ENCODE data around the gene GRIK4.
A peak's percentile ranks its signal among the peaks of the same experiment; 100 is the strongest.

Gene GRIK4

DNA sequence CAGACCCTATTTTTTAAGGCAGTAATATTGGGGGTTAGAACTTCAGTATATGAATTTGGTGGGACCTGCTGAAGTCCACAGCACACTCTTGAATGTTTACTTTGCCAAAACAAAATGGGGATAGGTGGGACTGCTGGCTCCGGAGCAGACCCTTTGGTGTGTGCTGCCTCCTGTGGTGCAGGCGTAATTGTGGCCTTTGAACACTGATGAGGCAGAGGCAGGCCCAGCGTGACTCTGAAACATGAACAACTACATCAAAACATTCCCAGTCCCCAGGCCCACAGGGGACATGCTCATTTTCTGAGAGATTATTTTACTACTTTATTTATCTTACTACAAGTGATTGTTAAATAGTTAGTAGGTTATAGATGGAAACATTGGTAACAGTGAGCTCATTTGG is 287.3 kb downstream of the GRIK4 start:
- no peak for DNase-seq

- no peak for DNase-seq
Measured at GRCh38 chr11:120800206-120800605, 288.7 kb downstream of the GRIK4 start.

DNA sequence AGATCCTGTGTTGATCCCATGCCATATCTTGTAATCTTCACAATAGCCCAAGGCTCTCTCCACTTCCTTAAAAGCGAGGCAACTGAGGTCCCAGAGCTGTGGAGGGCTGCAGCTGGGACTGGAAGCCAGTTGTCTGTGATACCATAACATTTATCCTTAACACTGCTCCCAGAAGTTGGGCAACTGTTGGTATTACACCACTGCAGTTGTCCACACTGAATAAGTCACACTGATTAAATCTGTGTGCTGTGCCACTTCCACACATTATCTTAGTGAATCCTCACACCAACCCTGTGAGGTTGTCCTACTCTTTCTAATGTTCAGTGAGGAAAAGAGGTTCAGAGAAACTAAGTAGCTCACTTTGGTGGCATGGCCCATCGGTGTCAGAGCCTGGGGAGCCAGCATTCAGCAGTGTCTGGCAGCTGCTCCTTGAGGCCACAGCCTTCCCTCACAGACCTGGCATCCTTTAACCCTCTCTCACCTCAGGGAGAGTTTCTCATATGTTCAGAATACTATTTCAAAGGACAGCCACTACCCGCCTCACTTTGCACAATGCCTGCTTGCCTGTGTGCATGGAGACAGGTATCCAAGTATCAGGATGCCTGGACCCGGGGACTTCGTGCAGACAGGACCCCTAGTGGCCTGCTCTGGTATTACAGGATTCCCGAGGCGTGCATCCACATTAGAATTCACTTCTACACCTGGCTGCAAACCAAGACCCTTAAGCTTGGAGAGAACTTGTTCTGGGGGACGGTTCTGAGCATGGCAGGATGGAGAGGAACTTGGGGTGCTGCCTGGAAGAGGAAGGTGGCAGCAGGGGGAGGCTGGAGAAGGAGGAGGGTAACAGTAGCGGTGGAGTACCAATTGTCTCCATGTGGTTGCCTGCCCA is 290.5 kb downstream of the GRIK4 start:
- peak; percentile 59 for DNase-seq

- DNase-seq, result no peak
Measured at GRCh38 chr11:120805960-120806555, 294.5 kb downstream of the GRIK4 start.

DNA sequence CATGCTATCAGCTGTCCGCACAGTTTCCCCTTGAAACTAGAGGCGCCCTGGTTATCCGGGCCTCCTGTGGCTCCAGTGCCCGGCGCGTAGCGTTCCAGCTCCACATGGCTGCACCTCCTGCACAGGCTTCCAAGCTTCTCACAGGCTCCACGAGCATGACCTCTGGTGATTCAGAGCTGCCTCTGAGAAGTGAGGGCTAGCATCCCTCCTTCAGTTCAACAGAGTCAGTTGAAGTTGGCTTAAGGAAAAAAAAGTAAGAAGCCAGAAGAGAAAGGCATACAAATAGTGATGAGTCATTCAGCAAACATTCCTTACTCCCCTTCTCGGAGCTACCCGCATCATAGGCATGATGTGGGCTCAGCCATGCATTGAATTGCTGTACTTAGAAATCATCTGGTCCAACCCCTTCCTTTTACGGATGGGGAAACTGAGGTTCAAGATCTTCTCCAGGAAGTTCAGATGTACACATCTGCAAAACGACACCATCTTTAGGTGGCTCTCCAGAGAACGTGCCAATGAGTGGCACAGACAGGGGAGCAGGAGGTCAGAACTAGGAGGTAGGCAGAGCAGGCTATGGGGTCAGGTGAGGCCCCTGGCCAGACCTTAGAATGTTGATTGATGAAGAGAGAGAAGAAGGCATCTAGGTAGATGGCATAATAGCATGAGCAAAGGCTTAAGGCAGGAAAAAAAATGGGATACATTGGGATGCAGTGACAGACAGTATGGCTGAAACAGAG is 296.0 kb downstream of the GRIK4 start:
- DNase-seq, result no peak

GRCh38 chr11:120808616-120809050 is 297.1 kb downstream of the GRIK4 start:
- no peak for DNase-seq

DNA sequence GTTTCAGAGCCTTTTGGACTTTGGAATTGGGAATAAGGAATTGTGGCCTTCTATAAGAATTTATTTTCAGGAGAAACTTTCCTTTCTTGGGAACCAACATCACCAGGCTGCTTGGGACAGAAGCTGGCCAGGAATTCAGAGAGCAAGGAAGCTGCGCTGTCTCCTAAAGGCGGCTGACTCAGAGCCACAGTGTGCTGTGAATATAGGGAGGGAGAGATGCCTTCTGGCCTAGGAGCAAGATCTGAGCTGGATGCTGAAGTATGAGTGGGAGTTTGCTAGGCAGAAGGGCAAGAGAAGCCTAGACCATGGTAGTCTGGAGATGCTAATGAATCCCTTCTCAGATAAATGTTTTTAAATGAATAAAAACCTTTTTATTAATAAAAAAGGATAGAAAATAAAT is 298.7 kb downstream of the GRIK4 start:
- no peak for DNase-seq

GRCh38 chr11:120811199-120811598 is 299.7 kb downstream of the GRIK4 start:
- DNase-seq, result no peak

DNA sequence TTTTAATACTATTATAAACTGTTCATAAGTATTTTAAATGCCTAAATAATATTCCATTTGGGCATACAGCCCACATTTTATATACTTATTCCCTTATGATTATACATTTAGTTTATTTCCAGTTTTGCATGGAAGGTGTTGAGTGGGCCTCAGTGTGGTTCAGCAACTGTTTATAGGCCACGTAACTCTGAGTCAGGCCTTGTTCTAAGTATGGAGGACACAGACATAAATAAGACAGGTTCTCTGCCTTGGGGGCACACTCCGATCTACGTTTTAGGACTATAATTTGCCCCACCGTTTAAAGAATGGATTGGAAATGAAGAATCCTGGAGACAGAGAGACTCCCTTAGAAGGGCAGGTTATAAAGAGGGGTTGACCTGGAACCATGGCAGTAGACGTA is 300.2 kb downstream of the GRIK4 start:
- no peak for DNase-seq

DNA sequence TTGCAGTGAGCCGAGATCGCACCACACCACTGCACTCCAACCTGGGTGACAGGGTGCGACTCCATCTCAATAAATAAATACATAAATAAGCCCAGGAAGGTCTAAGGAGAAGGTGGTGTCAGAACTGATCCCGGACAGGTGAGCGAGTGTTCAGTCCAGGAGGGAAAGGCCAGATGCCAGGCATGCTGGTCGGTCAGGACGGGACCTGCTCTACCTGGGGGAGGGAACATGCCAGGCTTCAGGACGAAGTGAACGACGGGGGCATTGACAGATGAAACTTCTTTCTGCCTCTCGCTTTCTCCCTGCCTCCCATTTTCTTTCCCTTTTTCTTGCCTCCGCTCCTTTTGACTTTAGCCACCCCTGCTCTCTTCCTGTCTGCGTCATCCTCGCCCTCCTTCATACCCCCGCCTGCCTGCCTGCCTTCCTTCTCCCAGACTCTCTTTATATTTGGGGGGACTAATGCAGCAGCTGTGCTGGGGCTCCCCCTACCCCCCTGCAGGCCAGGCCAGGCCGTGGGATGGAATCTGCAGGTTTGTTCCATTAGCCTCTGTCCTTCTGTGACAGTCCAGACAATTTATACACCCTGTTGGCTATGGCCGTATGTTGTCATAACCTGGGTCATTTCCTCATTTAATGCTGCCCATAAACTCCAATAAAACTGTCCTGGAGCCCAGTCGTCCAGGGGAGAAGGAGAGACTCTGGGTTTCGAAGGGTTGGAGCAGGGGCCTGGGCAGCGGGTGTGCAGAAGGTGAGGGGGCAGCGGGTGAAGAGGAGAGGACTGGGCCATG is 303.2 kb downstream of the GRIK4 start:
- no peak for DNase-seq

DNA sequence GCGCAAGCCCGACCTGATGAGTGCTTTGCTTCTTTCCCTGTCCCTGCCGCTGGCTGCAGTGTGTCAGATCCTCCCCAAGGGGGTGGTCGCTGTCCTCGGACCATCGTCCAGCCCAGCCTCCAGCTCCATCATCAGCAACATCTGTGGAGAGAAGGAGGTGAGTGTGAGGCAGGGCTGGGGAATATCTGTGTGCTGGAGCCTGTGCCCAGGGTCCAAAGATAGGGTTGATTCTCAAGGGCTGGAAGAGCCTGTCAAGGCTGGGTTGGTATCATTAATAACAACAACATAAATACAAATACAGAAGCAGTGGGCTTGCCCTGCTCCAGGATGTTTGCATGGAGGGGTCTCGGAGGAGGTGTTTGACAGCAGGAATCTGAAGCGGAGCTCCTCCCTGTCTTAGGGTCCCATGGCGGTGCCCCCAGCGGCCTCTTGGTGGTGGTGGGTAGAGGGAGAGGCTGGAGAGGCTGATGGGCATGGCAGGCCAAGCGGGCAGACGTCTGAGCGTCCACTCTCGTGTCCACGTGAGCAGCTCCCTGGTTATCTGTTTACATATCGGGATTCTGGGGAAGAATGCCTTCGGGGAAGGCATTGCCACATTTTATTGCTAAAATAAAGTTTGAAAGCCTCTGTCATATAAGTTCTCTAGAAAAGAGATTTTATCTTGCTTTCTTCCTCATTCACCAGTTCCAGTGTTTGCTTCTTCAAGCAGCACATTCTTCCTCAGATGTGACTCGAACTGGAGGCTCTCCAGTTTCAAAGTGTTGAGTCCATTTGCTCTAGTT is 304.0 kb downstream of the GRIK4 start:
- DNase-seq, result no peak

DNA sequence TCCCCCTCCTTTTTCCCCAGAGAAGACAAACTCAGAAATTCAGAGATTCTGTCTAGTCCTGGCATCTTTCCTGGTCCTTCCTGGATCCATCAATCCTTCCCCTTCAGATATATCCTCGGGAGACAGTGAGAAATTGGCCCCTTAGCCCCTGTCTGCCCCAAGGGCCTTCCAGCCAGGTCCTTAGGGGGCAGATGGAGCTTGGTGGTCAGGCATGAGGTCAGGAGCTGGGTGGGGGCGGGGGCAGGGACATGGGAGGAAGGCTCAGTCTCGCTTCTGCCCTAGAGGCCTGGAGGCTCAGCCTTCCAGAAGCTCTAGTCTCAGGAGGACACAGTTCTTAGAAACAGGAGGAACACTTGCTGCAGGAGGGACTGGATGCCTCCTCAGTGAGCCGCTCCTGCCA is 304.6 kb downstream of the GRIK4 start:
- DNase-seq, result no peak

DNA sequence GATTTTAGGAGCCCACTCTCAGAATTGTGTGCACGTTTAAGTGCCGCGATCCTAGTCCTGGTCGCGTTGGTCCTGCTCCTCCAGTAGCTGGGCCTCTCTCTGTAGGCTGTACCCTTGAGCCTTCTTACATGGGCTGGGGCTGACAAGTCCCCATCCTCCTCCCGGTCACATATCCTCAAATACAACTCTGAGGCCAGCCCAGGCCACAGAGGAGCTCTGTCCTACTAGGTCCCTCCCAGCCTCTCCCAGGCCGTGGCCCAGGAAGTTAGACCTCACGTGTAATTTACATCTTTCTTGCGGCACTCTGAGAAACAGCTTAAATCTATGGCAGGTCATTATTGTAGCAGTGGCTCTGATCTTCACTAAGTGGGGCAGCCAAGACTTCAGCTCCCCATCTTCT is 305.2 kb downstream of the GRIK4 start:
- no peak for DNase-seq

- DNase-seq, result no peak
Measured at GRCh38 chr11:120817158-120817557, 305.6 kb downstream of the GRIK4 start.

DNA sequence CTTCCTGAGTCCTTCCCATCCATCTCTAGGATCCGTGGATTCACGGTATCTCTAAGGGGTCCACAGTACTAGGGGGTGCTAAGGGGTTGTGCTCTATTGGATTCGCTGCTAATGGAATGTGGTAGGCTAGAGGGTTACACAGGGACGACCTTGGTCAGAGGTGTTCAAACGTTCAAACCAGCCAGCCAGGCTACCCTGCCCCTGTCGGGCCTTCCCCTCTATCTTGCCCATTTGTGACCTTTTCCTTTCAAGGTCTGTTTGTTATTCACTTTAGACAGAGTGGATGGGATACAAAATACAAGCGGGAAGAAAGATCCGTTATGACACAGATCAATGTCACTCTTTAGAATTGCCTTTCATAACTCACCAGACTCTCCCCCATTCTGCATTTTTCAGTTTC is 306.5 kb downstream of the GRIK4 start:
- DNase-seq, result no peak

- peak; percentile 13 for DNase-seq
Measured at GRCh38 chr11:120819003-120819402, 307.5 kb downstream of the GRIK4 start.

GRCh38 chr11:120819437-120820365 is 308.2 kb downstream of the GRIK4 start:
- DNase-seq, result no peak

GRCh38 chr11:120823159-120823558 is 311.6 kb downstream of the GRIK4 start:
- DNase-seq, result no peak

- no peak for DNase-seq
Measured at GRCh38 chr11:120824242-120824641, 312.7 kb downstream of the GRIK4 start.

DNA sequence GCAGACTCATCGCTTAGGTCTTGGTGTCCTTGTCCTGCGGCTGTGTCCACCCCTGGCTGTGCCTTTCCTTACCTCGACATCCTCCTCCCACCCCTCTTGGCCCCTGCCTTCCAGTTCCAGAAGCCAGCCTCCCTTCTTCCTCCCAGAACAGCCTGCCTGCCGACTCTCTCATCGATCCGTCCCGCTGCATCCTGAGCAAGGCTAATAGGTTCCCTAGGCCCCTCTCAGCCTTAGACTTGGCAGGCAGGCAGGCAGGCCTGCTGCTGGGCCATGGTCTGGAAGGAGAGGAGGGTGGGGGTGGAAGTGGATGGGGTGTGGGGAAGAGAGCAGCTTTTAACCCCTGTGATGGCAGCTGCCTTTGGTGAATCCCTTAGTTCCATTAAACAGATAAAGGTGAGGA is 315.6 kb downstream of the GRIK4 start:
- DNase-seq, result no peak

- no peak for DNase-seq
Measured at GRCh38 chr11:120827820-120828219, 316.3 kb downstream of the GRIK4 start.

Data from NCI-H2029 (cell line).